Measurements from ENCODE around the gene RPS2. TPM values are rescaled to one million over a fixed set of nuclear protein-coding genes. Genes with fewer than 3 reads are reported as not detected.
A peak's percentile ranks its signal among the peaks of the same experiment; 100 is the strongest.

The RPS2 gene
- total RNA-seq, 1 donor from 2014 or later, result 3,223 TPM

DNA sequence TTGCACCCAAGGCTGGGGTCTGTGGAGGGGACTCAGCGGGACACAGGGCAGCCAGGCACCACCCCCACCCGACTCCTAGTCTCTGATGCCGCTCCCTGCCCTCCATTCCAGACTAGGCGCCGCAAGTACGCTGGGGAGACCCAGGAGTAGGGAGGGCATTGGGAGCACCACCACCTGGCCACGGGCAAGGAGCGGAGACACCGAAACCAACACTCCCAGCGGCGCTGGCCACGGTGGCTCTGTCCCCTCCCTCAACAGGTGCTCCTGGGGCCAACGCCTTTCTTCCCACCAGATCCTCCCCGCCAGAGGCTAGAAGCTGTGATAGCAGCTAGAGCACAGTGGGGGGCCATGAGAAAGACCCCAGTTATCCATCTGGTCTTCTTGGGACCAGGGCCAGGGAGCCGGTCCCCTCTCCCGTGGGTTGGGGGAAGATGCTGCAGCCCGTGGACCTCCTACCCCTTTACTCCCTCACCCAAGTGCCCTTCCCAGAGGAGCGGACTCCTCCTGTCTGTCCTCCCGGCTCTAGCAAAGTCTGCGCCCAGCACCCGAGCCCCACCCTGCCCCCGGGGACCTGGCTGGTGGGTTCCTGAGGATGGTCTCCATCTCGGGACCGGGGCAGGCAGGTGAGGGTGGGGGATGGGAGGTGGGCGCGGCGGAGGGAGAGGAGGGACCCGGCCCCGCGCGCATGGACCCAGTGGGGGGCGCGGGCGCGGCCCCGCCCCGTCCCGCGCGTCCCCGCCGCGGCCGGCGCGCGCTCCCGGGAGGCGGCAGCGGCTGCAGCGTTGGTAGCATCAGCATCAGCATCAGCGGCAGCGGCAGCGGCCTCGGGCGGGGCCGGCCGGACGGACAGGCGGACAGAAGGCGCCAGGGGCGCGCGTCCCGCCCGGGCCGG is 24.8 kb upstream of the RPS2 start, which contains the start of gene SYNGR3:
TSS of gene SYNGR3 (plus strand) at position 762 of the 892 bp plus-strand sequence. CDS start 133 bp downstream, outside the sequence.
- TF ChIP-seq, protein P1, sequence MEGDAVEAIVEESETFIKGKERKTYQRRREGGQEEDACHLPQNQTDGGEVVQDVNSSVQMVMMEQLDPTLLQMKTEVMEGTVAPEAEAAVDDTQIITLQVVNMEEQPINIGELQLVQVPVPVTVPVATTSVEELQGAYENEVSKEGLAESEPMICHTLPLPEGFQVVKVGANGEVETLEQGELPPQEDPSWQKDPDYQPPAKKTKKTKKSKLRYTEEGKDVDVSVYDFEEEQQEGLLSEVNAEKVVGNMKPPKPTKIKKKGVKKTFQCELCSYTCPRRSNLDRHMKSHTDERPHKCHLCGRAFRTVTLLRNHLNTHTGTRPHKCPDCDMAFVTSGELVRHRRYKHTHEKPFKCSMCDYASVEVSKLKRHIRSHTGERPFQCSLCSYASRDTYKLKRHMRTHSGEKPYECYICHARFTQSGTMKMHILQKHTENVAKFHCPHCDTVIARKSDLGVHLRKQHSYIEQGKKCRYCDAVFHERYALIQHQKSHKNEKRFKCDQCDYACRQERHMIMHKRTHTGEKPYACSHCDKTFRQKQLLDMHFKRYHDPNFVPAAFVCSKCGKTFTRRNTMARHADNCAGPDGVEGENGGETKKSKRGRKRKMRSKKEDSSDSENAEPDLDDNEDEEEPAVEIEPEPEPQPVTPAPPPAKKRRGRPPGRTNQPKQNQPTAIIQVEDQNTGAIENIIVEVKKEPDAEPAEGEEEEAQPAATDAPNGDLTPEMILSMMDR (IDR thresholded peaks at IDR 0.05; ENCODE audit: unreplicated experiment), result no peak
- no peaks in the 10 kb centered on the region for H3K9me3 Mint-ChIP-seq (ENCODE audit: unreplicated experiment)
- H3K4me1 Mint-ChIP-seq (ENCODE audit: unreplicated experiment), result peaks cover 7% of the 10 kb centered on the region
- peaks cover 5% of the 10 kb centered on the region for H3K36me3 Mint-ChIP-seq (ENCODE audit: low read depth, unreplicated experiment)
- DNase-seq (ENCODE audit: low spot score), result no peak
- peaks cover 27% of the 10 kb centered on the region for H3K27me3 Mint-ChIP-seq (ENCODE audit: unreplicated experiment)
- no peak within 1 kb of the TSS for H3K27ac Mint-ChIP-seq (ENCODE audit: unreplicated experiment)
- peak within 1 kb of the TSS; percentile 48 for H3K4me3 Mint-ChIP-seq (ENCODE audit: unreplicated experiment)

GRCh38 chr16:1987198-1987597 is 22.6 kb upstream of the RPS2 start:
- Mint-ChIP-seq H3K36me3 (ENCODE audit: low read depth, unreplicated experiment) (peaks cover 5% of the 10 kb centered on the region), H3K27me3 (ENCODE audit: unreplicated experiment) (peaks cover 33% of the 10 kb centered on the region), H3K4me3 (ENCODE audit: unreplicated experiment) (peak overlapping the region; percentile 42), H3K9me3 (ENCODE audit: unreplicated experiment) (no peaks in the 10 kb centered on the region), H3K27ac (ENCODE audit: unreplicated experiment) (no peak overlapping the region), H3K4me1 (ENCODE audit: unreplicated experiment) (peaks cover 13% of the 10 kb centered on the region)
- TF ChIP-seq, protein P1 (IDR thresholded peaks at IDR 0.05; ENCODE audit: unreplicated experiment), result no peak
- no peak for DNase-seq (ENCODE audit: low spot score)

DNA sequence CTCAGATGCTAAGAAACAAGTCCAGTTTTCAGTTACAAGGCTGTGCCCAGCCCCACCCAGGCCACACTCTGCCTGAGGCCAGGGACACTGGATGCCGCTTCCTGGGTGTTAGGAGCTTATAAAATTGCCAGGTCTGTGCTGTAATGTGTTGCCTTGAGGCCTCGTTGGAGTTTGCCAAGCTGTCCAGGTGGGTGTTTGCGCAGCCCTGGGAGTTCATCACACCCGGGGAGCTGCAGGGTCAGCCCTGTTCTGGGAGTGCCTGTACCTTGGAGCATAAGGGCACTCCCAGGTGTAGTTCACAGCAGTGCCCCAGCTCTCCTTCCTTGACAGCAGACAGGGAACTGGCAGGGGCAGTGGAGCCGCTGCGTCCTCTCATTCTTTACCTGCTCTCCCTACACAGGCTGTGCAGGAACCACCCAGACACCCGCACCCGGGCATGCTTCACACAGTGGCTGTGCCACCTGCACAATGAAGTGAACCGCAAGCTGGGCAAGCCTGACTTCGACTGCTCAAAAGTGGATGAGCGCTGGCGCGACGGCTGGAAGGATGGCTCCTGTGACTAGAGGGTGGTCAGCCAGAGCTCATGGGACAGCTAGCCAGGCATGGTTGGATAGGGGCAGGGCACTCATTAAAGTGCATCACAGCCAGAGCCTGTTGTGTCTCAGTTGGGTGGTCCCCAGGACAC is 21.0 kb upstream of the RPS2 start:
- Mint-ChIP-seq H3K36me3 (ENCODE audit: low read depth, unreplicated experiment) (peaks cover 5% of the 10 kb centered on the region), H3K27me3 (ENCODE audit: unreplicated experiment) (peaks cover 38% of the 10 kb centered on the region), H3K27ac (ENCODE audit: unreplicated experiment) (no peak overlapping the region), H3K9me3 (ENCODE audit: unreplicated experiment) (no peaks in the 10 kb centered on the region), H3K4me1 (ENCODE audit: unreplicated experiment) (peaks cover 14% of the 10 kb centered on the region), H3K4me3 (ENCODE audit: unreplicated experiment) (peak overlapping the region; percentile 89)
- TF ChIP-seq, protein P1 (IDR thresholded peaks at IDR 0.05; ENCODE audit: unreplicated experiment), result no peak
- DNase-seq (ENCODE audit: low spot score), result no peak

DNA sequence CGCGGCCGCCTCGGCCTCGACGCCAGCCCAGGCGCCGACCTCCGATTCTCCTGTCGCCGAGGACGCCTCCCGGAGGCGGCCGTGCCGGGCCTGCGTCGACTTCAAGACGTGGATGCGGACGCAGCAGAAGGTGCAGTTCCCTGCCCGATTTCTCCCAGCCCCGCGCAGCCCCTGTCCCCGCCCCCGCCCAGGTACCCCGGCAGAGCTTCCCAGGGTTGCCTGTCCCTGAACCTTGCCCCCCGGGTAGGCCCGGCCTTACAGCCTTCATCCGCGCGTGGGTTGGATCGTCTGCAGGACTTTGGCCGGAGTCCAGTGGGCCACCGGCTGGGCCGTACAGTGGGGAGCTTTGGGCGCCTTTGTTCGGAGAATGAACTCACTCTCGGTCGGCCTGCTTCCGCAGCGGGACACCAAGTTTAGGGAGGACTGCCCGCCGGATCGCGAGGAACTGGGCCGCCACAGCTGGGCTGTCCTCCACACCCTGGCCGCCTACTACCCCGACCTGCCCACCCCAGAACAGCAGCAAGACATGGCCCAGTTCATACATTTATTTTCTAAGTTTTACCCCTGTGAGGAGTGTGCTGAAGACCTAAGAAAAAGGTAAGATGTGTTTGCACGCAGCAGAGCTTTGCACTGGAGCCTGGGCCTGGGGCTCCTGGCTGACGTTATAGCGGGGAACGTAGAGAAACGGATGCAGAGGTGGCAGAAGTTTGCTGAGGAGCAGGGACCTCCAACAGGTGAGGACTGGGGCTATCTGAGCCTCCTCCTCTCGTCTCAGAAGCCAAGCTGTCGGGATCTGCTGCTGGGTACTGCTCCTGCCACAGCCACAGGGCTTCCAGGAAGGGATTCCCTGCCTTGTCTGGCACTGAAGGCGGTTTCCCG is 20.0 kb upstream of the RPS2 start:
- TF ChIP-seq, protein P1 (IDR thresholded peaks at IDR 0.05; ENCODE audit: unreplicated experiment), result no peak
- Mint-ChIP-seq H3K9me3 (ENCODE audit: unreplicated experiment) (no peaks in the 10 kb centered on the region), H3K27ac (ENCODE audit: unreplicated experiment) (peak overlapping the region; percentile 67), H3K4me1 (ENCODE audit: unreplicated experiment) (peaks cover 14% of the 10 kb centered on the region), H3K27me3 (ENCODE audit: unreplicated experiment) (peaks cover 40% of the 10 kb centered on the region), H3K4me3 (ENCODE audit: unreplicated experiment) (peak overlapping the region; percentile 89), H3K36me3 (ENCODE audit: low read depth, unreplicated experiment) (peaks cover 5% of the 10 kb centered on the region)
- no peak for DNase-seq (ENCODE audit: low spot score)

All from endothelial cell (in vitro differentiated cells).